OCI-M2 (cell line): ENCODE data around the gene TXNDC2.

Source experiments
- DNase-seq: peaks from one replicate; lab custom pipeline; 2025; ENCODE audit not compliant: unreplicated experiment; lab: John Stamatoyannopoulos, UW

TXNDC2 gene

DNA sequence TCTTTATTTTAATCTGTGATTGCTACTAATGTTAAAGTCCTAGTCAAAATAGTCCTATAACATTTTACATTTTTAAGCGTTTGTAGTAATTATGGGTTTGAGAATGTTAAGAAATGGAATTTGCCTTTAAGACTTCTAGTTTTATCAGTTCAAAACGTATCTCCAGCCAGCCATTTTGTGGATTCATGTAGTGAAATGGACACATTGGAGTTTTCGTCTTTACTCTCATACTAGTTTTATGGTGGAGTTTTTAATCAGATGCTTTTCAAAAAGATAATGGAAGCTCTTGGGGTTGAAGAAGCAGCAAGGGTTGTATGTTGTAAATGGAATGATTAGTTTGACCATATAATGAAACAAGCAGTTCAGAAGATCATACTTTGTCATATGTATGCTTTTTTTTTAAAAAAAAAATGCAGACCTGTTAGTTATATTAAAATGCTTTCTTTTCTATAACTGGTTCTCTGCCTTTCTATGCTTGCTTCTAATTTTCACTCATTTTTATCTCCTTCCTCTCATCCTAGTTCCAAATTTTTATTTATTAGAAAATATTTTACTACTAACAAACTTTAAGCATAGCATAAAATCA is 44.6 kb downstream of the TXNDC2 start:
- no peak for DNase-seq

DNA sequence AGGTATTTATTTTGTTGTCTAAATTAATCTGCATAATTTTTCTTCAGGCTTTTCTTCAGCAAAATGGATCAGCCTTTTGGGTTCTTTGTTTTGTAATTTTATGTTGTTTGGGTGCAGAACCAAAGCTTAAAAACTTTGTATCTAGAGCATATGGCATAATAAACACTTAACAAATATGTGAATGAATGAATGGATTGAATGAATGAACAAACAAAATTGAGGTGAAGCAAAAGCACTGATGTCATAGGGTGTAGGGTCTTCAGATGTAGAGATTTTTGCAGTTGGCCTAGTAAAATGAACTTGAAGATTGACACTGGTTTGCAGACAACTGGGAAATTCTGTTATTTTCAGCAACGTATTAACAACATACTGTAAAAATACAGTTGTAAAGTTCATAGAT is 45.4 kb downstream of the TXNDC2 start:
- DNase-seq: no peak

DNA sequence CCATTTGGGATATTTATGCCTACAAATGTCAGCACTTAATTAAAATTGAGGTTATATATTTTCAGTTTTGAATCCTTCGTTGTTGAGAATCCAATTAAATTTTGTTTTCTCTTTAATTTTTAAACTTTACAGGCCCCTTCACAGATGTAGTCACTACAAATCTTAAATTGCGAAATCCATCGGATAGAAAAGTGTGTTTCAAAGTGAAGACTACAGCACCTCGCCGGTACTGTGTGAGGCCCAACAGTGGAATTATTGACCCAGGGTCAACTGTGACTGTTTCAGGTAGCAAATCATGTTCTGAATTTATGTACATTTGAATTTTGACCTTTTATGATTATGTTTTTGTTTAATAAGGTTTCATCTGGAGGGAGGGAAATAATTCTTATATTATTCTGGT is 45.9 kb downstream of the TXNDC2 start:
- DNase-seq: no peak

DNA sequence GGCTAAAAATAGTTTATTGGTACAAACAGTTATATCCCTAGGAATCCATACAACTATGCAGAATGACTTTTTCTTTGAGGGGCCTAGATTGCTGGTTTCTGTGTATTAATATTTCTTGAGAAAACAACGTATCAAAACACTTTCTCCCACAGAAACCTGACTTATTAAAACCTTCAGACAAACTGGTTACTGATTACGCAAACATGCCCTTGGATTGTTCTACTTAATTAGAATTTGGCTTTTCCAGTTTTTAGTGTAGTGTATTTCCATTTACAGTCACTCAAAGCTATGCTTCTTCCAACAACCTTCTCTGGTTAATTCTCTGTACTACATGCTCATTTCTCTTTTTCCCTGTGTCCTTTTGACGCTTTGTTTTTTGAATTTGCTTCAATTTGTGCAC is 48.1 kb downstream of the TXNDC2 start:
- DNase-seq: no peak

DNA sequence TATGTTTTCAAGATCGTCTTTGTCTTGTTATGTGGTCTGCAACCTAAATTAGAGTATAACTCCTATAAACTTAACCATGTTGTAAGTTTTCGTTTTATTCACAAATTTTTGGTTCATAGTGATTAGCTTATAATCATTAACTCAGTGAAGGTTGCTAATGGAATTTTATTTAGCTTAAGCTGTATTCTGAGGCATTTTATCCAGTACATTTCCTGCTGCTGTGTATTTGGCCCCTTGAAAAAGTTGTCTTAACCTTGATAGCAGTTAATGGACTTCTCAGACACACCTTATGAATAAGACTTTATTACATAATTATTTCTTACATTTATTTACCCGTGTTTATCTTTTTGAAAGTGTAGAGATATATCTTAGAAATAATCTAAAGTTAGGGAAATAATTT is 48.5 kb downstream of the TXNDC2 start:
- no peak for DNase-seq
